ENCODE results near the gene MED16.
"Not testable (repeated sequence)": the region's sequence is repeated elsewhere in the genome, so short reads cannot be mapped to it uniquely, and the experiment has no call there.

MED16 gene

DNA sequence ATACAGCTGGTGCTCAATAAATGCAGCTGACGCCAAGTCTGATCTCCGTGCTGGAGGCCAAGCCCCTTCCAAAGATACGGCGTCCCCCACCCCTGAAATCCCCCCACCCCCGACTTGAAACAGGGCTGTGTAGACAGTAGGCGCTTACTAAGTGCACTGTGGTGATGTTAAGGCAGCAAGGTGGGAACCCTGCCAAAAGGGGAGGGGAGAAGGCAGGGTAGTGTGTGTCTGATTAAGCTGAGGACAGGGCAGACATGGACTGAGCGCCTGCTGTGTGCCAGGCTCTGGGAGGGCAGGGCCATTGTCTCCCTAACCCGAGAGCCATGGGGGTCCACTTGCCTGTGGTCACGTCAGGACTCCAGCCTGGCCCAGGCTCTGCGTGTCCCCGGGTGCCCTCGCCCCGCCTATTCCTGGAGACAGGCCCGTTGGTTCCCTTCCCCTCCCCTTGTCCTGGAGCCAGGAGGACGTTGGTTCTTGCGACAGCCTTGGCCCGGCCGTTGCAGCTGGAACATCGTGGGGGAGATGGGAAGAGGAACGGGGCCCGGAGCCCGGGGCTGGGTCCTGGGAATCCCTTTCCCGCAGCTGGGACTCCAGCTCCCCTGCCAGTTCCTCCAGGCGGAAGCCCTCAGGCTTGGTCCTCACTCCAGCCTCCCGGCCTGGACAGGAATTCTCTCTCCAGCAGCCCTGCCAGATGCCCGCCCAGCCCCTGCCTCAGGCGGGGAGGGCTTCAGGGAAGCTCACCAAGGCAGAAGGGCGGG is 42.6 kb downstream of the MED16 start:
- DNase-seq, result no peak

DNA sequence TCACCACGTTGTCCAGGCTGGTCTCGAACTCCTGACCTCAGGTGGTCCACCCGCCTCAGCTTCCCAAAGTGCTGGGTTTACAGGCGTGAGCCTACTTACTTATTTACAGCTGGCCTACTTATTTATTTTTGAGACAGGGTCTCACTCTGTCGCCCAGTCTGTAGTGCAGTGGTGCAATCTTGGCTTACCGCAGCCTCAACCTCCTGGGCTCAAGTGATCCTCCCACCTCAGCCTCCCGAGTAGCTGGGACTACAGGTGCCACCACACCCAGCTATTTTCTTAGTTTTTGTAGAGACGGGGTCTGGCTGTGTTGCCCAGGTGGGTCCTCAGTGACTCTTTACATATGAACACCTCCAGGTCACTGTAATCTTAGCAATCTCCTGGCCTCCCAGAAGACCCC is 43.8 kb downstream of the MED16 start:
- DNase-seq, result not testable (repeated sequence)

DNA sequence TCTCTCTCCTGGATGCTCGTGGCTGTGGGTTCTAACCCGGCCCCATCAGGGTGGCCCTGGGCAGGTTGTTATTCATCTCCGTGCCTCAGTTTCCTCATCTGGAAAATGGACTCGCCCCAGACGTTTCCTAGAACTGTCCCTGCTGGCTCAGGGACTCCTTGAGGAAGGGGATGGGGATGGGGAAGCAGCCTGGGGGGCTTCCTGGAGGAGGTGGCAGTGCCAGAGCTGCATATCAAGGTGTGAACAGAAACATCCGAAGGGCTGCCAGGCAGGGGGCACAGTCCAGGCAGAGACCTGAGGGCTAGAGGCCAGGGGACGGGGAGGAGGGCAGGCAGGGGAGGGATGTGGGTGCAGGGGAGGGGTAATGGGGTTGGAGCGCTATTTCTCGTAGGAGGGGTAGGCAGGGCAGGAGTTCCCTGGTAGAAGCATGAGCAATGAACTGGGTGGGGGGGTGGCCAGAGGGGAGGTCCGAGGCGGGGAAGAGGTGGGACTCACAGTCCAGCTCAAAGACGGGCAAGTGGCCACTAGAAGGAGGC is 44.5 kb downstream of the MED16 start:
- DNase-seq, result no peak

GRCh38 chr19:845707-846521 is 47.1 kb downstream of the MED16 start:
- DNase-seq, result no peak

DNA sequence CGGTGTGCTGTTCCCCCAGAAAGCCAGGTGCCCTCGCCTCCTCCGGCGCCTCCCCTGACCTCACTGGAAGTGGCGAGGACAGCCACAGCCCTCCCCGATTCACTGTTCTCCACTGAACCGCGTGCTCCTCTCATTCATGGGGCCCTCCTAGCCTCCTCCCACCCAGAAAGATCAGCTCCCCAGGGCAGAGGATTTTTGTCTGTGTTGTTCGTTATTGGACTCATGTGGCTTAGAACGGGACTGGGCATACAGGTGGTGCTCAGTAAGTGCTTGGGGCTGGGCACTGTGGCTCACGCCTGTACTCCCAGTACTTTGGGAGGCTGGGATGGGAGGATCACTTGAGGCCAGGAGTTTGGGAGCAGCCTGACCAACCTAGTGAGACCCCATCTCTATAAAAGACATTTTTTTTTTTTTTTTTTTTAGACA is 48.4 kb downstream of the MED16 start:
- no peak for DNase-seq

- DNase-seq, result no peak
These were observed 49.0 kb downstream of the MED16 start for GRCh38 chr19:843836-844545.

DNA sequence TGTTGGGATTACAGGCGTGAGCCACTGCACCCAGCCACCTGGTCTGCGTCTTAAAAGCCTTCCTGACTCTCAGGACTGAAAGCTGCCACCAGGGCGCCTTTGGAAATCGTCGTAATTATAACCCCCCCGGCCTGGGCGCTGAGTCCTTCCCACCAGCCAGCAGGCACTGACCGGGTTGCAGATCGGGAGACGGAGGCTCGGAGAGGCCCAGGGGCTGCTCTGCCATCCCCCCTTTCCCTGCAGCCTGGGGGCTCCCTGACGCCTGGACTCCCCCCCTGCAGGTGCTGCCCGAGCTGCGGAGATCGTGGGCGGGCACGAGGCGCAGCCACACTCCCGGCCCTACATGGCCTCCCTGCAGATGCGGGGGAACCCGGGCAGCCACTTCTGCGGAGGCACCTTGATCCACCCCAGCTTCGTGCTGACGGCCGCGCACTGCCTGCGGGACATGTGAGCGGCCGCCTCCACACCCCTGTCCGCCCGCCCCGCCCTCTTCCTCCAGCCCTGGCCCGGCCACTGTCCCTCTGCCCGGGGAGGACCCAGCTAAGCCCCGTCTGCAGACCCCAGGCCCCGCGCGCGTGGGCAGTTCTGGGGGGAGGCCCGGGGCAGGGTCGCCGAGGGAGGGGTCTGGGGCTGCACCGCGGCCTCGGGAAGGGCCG is 49.7 kb downstream of the MED16 start:
- no peak for DNase-seq

DNA sequence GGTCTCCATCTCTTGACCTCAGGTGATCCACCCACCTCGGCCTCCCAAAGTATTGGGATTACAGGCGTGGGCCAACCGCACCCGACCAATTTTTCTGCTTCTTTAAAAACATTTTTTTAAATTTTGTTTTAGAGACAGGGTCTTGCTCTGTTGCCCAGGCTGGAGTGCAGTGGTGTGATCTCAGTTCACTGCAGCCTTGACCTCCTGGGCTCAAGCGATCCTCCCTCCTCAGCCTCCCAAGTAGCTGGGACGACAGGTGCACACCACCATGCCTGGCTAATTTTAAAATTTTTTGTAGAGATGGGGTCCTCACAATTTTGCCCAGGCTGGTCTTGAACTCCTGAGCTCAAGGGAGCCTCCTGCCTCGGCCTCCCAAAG is 50.2 kb downstream of the MED16 start:
- not testable (repeated sequence) for DNase-seq

DNA sequence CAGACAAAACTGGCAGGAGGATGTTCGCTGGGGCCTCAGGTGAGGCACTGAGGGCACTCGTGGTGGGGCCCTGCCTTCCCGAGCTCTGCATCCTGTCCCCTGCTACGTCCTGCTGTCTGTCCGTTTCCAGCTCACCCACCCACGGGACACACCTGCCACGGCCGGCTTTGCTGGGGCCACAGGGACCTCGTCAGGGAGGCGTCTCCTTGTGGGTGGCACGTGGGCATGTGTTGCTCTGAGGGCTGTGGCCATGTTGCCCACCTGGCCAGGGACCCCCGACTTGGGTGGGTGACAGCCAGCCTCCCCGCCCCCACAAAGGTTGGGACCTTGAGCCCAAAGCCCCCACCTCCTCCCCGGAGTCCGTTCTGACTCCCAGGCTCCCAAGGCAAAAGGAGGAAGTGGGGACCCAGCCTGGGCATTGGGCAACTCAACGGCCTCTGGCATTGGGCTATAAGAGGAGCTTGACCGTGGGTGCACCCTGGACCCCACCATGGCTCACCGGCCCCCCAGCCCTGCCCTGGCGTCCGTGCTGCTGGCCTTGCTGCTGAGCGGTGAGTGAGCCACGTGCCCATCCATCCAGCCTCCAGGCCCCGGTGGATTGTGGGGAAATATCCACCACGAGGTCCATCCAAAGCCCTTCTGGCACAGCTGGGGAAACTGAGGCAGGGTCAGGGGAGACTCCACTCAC is 52.3 kb downstream of the MED16 start, which contains the start of gene PRTN3:
Gene PRTN3 (plus strand): TSS at position 481 of the 688 bp plus-strand sequence. CDS start 10 bp downstream, at position 491.
- DNase-seq, result no peak

DNA sequence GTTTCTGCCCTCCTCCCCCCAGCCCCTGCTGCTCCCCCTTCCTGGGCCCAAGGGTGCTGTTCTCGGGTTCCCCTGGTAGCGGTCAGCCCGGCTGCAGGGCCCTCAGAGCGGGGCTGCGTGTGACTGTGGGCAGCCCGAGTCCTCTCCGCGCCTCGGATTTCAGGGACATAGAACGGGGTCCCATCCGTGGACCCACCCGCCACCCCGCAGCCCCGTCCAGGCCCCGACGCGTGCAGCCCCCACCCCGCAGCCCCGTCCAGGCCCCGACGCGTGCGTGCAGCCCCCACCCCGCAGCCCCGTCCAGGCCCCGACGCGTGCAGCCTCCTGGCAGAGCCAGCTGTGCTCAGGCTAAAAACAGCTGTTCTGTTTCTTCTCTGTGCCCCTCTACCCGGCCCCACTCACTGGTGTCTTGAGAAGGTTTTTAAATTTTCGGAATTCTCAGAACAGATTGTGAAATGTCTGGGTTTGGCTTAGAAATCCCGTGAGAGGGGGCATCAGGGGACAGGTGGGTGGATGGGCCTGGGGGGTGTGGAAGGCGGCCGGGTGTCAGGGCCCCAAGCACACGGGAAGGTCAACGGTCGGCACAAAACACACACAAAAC is 57.7 kb downstream of the MED16 start:
- no peak for DNase-seq

GRCh38 chr19:834216-834615 is 58.8 kb downstream of the MED16 start:
- no peak for DNase-seq

DNA sequence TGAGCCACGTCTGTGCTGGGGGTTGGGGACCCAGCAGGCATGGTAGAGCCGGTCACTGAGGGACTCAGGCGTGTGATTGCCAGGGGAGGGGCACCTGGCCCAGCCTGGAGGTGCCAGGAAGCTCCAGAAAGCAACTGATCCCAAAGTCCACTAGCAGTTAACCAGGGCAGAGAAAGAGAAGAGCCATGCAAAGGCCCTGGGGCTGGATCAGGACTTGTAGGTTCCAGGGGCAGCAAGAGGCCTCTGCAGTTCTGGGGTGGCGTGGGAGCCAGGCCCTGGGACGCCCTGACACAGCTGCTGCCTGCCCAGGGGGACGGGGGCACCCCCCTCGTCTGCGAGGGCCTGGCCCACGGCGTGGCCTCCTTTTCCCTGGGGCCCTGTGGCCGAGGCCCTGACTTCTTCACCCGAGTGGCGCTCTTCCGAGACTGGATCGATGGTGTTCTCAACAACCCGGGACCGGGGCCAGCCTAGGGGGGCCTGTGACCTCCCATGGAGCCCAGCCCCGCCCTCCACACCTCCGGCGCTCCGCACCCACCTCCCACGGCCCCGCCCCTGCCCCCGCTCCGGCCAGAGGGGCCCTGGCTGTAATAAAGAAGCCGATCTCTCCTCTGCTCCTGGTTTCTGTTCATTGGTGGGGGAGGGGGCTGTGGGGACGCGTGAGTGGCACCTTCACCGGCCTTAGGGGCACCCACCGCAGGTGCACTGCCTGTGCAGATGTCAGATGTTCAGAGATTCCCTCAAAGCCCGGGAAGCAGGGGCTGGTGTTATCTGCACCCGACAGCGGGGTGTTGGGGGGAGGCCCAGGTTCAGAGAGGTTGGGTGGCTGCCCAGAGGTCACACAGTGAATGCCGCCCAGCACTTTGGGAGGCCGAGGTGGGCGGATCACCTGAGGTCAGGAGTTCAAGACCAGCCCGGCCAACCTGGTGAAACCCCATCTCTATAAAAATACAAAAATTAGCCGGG is 61.3 kb downstream of the MED16 start:
- no peak for DNase-seq

DNA sequence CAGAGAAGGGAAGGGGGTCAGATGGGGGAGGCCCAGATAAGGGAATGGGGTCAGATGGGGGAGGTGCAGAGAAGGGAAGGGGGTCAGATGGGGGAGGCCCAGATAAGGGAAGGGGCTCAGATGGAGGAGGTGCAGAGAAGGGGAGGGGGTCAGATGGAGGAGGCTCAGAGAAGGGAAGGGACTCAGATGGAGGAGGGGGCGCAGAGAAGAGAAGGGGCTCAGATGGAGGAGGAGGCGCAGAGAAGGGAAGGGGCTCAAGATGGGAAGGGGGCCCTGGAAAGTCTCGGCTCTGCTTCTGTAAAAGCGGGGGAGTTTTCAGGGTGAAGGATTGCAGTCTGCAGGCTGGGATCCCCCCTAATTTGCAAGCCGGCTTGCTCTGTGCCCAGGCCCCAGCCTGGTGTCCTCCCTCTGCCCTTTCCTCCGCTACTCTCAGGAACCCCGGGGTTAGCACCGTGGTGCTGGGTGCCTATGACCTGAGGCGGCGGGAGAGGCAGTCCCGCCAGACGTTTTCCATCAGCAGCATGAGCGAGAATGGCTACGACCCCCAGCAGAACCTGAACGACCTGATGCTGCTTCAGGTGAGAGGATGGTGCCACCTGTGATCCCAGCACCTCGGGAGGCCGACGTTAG is 63.7 kb downstream of the MED16 start:
- no peak for DNase-seq

DNA sequence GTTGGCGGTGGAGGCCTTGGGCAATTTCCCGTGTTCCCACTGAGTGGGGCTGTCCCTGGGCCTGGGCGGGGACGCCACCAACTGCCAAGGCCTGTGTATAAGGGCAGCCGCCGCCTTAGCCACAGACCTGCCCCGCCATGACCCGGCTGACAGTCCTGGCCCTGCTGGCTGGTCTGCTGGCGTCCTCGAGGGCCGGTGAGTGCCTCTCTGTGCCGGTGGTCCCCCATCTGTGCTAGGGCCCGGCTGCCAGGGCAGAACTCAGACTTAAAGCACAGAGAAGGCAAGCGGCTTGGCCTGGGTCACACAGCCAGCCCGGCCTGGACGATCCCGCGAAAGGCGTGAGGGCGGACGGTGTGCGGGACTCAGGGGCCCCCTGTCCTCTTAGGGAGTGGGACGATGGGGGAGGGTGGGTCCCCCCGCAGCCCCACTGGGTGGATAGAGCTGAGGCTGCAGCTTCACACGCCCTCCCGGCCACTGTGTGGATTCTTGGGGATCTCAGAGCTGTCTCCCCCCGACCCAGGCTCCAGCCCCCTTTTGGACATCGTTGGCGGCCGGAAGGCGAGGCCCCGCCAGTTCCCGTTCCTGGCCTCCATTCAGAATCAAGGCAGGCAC is 65.2 kb downstream of the MED16 start, which contains the start of gene AZU1:
Gene AZU1 (plus strand): TSS at position 128 of the 612 bp plus-strand sequence. CDS start 10 bp downstream, at position 138.
- DNase-seq, result no peak

DNA sequence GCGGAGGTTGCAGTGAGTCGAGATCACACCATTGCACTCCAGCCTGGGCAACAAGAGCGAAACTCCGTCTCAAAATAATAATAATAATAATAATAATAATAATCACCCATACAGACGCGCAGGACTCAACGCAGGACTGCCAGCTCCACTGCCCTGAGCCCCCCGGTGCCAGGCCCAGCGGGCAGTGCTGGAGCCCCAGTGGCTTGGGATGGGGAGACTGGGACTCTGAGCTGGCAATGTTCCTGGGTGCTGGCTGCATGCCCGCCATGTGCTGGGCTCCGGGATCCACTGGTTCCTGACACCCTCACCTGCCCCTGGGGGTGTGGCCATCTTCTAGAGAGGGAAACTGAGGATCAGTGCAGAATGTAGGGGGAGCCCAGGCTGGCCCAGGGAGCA is 65.7 kb downstream of the MED16 start:
- no peak for DNase-seq

DNA sequence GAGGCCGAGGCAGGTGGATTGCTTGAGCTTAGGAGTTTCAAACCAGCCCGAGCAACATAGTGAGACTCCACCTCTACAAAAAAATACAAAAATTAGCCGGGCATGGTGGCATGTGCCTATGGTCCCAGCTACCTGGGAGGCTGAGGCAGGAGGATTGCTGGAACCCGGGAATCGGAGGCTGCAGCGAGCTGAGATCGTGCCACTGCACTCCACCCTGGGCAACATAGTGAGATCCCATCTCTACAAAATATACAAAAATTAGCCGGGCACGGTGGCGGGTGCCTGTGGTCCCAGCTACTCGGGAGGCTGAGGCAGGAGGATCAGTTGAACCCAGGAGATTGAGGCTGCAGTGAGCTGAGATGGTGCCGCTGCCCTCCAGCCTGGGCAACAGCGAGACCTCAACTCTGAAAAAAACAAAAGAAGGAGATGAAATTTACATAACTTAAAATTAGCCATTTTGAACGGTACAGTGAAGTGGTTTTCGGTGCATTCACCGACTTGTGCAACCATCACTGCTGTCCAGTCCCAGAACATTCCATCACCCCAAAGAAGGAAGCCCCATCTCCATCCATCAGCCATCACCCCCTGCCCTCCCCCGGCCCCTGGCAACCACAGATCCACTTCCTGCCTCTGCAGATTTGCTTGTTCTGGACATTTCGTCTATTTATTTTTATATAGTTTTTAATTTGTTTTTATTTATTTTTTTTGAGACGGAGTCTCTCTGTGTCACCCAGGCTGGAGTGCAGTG is 66.9 kb downstream of the MED16 start:
- no peak for DNase-seq

- DNase-seq, result no peak
These were observed 68.1 kb downstream of the MED16 start for GRCh38 chr19:824885-825284.

GRCh38 chr19:823565-824121 is 69.3 kb downstream of the MED16 start:
- no peak for DNase-seq

Measured in DMS79 (cell line).